Activated naive CD8-positive, alpha-beta T cell treated with anti-CD3 and anti-CD28 coated beads, Interleukin-2, amount 50 U/mL, for 16 hours (primary cell): ENCODE data around the gene DNAJC5.

Experiments
- DNase-seq: peaks from one replicate; pipeline ENCODE4 v3.0.0-alpha.2; 2020; ENCODE audit warnings: low read depth, low spot score

The DNAJC5 gene

DNA sequence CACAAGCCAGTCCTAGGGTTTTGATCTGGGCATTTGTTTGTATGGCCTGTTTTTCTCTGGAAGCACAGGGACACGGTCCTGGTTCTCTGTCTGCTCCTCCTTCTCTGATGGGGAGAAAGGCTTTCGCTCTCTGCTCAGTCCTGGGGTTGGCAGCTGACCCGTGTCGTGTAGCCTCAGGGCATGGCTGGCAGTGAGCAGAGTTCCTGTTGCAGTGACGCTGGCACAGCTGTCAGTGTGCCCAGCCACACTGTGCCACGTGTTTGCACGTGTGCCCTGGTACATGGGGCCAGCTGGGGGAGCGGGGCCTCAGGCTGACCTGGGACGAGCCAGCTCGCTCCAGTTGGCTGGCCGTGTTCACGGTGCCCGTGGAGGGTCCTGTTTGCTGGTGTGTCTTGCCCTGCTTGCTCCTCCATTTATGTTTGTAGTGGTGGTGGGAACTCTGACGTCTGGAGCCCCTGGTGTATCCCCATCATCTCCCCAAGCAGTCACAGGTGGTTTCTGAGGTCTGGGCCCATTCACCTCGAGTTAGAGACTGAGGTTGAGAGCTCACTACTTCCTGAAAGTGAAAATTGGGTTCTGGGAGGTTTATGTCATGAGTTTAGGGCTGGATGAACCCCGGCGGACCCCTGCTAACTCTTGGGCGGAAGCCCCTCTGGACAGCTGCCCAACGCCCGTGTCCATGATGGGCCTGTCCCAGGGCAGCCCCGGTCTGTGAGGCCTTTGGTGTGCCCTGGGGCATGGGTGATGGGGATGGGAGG is 10.2 kb upstream of the DNAJC5 start:
- no peak for DNase-seq

GRCh38 chr20:63885264-63886053 is 9.5 kb upstream of the DNAJC5 start:
- DNase-seq, result no peak

GRCh38 chr20:63886054-63886419 is 8.9 kb upstream of the DNAJC5 start:
- no peak for DNase-seq

GRCh38 chr20:63886921-63887320 is 8.0 kb upstream of the DNAJC5 start:
- DNase-seq, result no peak

GRCh38 chr20:63889241-63890200 is 5.4 kb upstream of the DNAJC5 start:
- DNase-seq, result no peak

- no peak for DNase-seq
Measured at GRCh38 chr20:63890201-63890576, 4.7 kb upstream of the DNAJC5 start.

- no peak for DNase-seq
Measured at GRCh38 chr20:63890616-63891015, 4.3 kb upstream of the DNAJC5 start.

GRCh38 chr20:63891061-63892002 is 3.6 kb upstream of the DNAJC5 start:
- no peak for DNase-seq

- DNase-seq, result no peak
Measured at GRCh38 chr20:63892402-63892801, 2.5 kb upstream of the DNAJC5 start.

DNA sequence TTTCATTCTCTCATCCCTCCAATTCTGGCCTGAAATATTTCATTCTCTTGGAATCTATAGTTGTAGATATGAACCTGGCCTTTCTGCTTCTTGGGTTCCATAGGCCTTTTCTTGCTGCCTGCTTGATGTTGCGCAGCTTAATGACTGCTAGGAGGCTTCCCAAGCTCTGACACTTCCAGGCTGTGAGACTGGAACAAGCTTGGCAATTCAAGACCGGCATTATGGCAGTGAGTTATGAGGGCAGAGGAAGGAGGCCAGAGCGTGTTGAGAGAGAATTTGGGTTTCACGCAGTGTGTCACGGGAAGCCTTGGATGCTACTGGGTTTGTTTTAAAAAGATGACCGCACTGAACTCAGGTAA is 948 bp upstream of the DNAJC5 start:
- no peak for DNase-seq

DNA sequence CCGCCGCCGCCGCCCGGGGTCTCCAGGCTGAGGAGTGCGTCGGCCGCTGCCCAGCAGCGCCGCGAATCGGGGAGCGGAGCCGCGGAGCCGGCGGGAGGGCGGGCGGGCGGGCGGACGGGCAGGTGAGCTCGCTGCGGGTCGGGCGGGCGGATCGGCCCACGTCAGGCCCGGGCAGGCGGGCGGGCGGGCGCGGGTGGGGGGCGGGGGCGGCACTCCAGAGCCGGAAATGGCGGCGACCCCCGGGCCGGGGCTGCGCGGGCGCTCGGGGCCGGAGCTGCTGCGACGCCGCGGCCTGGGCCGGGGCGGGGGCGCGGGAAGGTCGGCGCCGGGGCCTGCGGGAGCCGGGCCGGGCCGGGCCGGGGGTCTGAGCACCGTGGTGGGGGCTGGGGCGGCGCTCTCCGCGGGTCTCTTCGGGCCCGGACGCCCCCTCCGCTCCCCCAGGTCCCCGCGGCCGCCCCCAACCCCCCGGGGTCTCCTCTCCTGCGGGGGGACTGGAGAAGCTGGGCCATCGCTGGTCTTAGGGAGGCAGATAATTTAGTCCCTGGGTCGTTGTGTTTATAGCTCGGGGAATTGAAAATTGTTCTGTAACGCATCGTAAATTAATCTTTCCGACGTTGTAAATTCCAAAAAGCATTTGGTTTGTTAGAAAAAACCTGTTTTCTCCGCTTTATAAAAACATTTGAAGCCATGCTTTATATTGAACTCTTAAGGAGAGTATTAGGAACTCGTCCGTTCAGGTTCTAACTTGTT is 451 bp downstream of the DNAJC5 start:
- DNase-seq, result no peak

- DNase-seq, result no peak
Measured at GRCh38 chr20:63895952-63896263, 982 bp downstream of the DNAJC5 start.

GRCh38 chr20:63896264-63897105 is 1.6 kb downstream of the DNAJC5 start:
- no peak for DNase-seq

DNA sequence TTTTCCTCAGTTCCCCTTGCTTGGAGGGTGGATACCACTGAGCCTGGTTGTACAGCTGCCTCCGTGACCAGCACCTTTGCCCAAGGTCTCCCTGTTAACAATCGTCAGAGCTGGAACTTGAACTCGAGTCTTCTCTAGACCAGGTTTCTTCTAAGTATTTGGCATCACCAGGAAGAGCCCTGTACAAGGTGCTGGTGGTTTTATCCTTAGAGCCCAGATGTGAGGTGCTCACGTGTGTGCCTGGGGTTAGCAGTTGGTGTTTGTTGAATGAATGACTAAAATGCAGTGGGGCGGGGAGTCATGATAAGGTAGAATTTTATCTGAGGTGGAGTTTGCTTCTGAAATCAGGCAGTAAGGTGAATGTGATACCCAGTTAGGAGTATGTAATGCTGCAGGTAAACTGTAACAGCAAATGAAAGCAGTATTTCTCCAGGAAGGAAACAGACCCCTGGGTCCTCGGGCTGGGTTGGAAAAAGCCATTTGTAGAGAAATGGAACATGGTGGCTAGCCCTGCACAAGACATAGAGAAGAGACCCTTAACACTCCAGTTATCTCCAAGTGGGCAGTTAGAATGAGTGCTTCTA is 3.1 kb downstream of the DNAJC5 start:
- DNase-seq, result no peak

DNA sequence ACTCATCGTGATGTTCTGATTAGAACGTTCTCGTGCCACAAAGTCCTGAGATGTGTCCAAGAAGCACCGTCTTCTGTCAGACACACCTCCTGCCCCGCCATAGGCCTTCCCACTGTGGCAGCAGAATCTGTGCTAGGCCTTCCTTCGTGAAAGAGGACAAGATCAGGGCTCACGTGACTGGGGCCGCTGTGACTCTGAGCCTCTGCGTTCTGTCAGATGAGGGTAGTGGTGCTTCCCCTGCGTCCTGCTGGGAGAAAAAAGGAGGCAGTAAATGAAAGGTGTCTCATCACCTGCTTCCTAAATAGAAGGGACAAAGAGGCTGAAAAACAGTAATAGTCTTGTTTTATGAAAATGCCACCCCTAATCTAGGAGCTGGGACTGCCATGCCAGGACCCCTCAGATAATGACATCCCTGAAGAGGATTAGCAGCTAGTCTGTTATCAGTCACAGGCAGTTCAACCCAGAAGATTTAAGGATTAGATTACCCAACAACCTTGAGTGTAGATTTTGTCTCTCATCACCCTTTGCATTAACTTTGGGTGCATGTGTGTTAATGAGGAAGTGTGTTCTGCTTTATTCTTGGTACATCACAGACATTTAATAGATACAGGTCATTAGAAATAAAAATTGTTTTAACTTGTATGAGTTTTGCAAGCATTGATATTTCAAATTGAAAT is 4.1 kb downstream of the DNAJC5 start:
- DNase-seq, result no peak

DNA sequence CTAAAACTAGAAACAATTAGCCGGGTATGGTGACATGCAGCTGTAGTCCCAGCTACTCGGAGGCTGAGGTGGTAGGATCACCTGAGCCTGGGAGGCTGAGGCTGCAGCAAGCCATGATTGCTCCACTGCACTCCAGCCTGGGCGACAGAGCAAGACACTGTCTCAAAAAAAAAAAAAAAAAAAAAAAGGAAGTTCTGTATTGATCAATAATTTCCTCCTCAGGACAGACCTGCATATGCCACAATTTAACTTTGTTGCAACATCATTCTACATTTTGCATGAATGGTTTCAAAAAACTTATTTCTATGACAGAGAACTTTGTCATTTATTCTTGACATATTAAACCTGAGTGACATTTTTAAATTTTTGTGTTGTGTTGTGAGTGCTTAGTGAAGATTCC is 5.5 kb downstream of the DNAJC5 start:
- no peak for DNase-seq

GRCh38 chr20:63903796-63904561 is 9.1 kb downstream of the DNAJC5 start:
- no peak for DNase-seq
